Measurements from ENCODE around the gene GRK5.

- TF ChIP-seq POLR2A (IDR thresholded peaks at IDR 0.05; ENCODE audit: low read length), result no peak
- no peak for TF ChIP-seq GATA1 (IDR thresholded peaks at IDR 0.05; ENCODE audit: low read depth, low read length)
Observed at GRCh38 chr10:119401671-119402395, 194.5 kb downstream of the GRK5 start.

Data from erythroblast (primary cell).